ENCODE data around the gene TMEFF2.

The TMEFF2 gene

GRCh38 chr2:192218377-192218776 lies 23.6 kb upstream of the TMEFF2 start:
- Mint-ChIP-seq H3K36me3 (ENCODE audit: low read depth) (no peaks in the 10 kb centered on the region), H3K9me3 (no peaks in the 10 kb centered on the region), H3K4me1 (no peaks in the 10 kb centered on the region), H3K27ac (no peak overlapping the region), H3K27me3 (ENCODE audit: low read depth, poor library complexity) (no peaks in the 10 kb centered on the region), H3K4me3 (no peak overlapping the region)
- no peak for TF ChIP-seq CTCF (IDR thresholded peaks at IDR 0.05)
- no peak for DNase-seq

GRCh38 chr2:192216336-192216735 lies 21.6 kb upstream of the TMEFF2 start:
- no peak for DNase-seq
- peaks cover 4% of the 10 kb centered on the region for H3K27me3 Mint-ChIP-seq (ENCODE audit: low read depth, poor library complexity)
- H3K36me3 Mint-ChIP-seq (ENCODE audit: low read depth) = no peaks in the 10 kb centered on the region
- H3K4me3 Mint-ChIP-seq = no peak overlapping the region
- H3K9me3 Mint-ChIP-seq = no peaks in the 10 kb centered on the region
- TF ChIP-seq CTCF (IDR thresholded peaks at IDR 0.05) = no peak
- no peak overlapping the region for H3K27ac Mint-ChIP-seq
- H3K4me1 Mint-ChIP-seq = no peaks in the 10 kb centered on the region

GRCh38 chr2:192215096-192215877 lies 20.6 kb upstream of the TMEFF2 start:
- H3K36me3 Mint-ChIP-seq (ENCODE audit: low read depth) = no peaks in the 10 kb centered on the region
- peaks cover 4% of the 10 kb centered on the region for H3K27me3 Mint-ChIP-seq (ENCODE audit: low read depth, poor library complexity)
- DNase-seq = no peak
- H3K27ac Mint-ChIP-seq = no peak overlapping the region
- H3K4me1 Mint-ChIP-seq = no peaks in the 10 kb centered on the region
- H3K9me3 Mint-ChIP-seq = no peaks in the 10 kb centered on the region
- no peak overlapping the region for H3K4me3 Mint-ChIP-seq
- TF ChIP-seq CTCF (IDR thresholded peaks at IDR 0.05) = no peak

GRCh38 chr2:192208848-192209247 lies 14.1 kb upstream of the TMEFF2 start:
- TF ChIP-seq CTCF (IDR thresholded peaks at IDR 0.05) = no peak
- H3K27me3 Mint-ChIP-seq (ENCODE audit: low read depth, poor library complexity) = peaks cover 4% of the 10 kb centered on the region
- H3K27ac Mint-ChIP-seq = no peak overlapping the region
- H3K9me3 Mint-ChIP-seq = no peaks in the 10 kb centered on the region
- no peak overlapping the region for H3K4me3 Mint-ChIP-seq
- H3K36me3 Mint-ChIP-seq (ENCODE audit: low read depth) = no peaks in the 10 kb centered on the region
- no peak for DNase-seq
- no peaks in the 10 kb centered on the region for H3K4me1 Mint-ChIP-seq

GRCh38 chr2:192206399-192206798 lies 11.7 kb upstream of the TMEFF2 start:
- Mint-ChIP-seq H3K27me3 (ENCODE audit: low read depth, poor library complexity) (no peaks in the 10 kb centered on the region), H3K4me1 (no peaks in the 10 kb centered on the region), H3K36me3 (ENCODE audit: low read depth) (no peaks in the 10 kb centered on the region), H3K9me3 (no peaks in the 10 kb centered on the region), H3K4me3 (no peak overlapping the region), H3K27ac (no peak overlapping the region)
- TF ChIP-seq CTCF (IDR thresholded peaks at IDR 0.05) = no peak
- DNase-seq = no peak

GRCh38 chr2:192203876-192204275 lies 9.1 kb upstream of the TMEFF2 start:
- no peaks in the 10 kb centered on the region for H3K9me3 Mint-ChIP-seq
- H3K27ac Mint-ChIP-seq = no peak overlapping the region
- no peaks in the 10 kb centered on the region for H3K4me1 Mint-ChIP-seq
- TF ChIP-seq CTCF (IDR thresholded peaks at IDR 0.05) = no peak
- H3K4me3 Mint-ChIP-seq = no peak overlapping the region
- H3K36me3 Mint-ChIP-seq (ENCODE audit: low read depth) = no peaks in the 10 kb centered on the region
- H3K27me3 Mint-ChIP-seq (ENCODE audit: low read depth, poor library complexity) = peaks cover 12% of the 10 kb centered on the region
- DNase-seq = no peak

Measured in nephron progenitor cell (in vitro differentiated cells).